Ishikawa (cell line): ENCODE data around the gene NPTXR.

Experiments used
- EP300 ChIP-seq: IDR thresholded peaks from 2 replicates; pipeline ENCODE4 v1.6.1; 2012; ENCODE audit warnings: borderline replicate concordance
- MAX ChIP-seq: IDR thresholded peaks from 2 replicates; pipeline ENCODE4 v1.6.1; 2012
- NFIC ChIP-seq: IDR thresholded peaks from 2 replicates; pipeline ENCODE4 v1.6.1; 2012
- REST ChIP-seq: IDR thresholded peaks from 2 replicates; pipeline ENCODE4 v1.6.1; 2012; ENCODE audit warnings: low read depth, mild to moderate bottlenecking

- TF ChIP-seq REST = no peak
- no peak for TF ChIP-seq EP300
- no peak for TF ChIP-seq NFIC
- TF ChIP-seq MAX = no peak
These were observed 23.8 kb downstream of the NPTXR start for GRCh38 chr22:38820020-38820419.
